HFFc6 (cell line): ENCODE results near the gene PLA1A. TPM values are rescaled to one million over a fixed set of nuclear protein-coding genes. Genes with fewer than 3 reads are reported as not detected.

Experiments used
- DNase-seq: peaks from one replicate; pipeline ENCODE4 v3.0.0-alpha.2; 2018
- H3K27ac Mint-ChIP-seq: 2 replicates; pipeline ENCODE4 v1.8.0; 2020; ENCODE audit warnings: mild to moderate bottlenecking, mixed read lengths
- H3K27me3 Mint-ChIP-seq: 2 replicates; pipeline ENCODE4 v1.8.0; 2021; ENCODE audit warnings: mild to moderate bottlenecking, moderate library complexity, mixed read lengths; ENCODE audit not compliant: insufficient read depth
- H3K36me3 Mint-ChIP-seq: 2 replicates; pipeline ENCODE4 v1.8.0; 2021; ENCODE audit warnings: low read depth, mixed read lengths
- H3K4me1 Mint-ChIP-seq: 2 replicates; pipeline ENCODE4 v1.8.0; 2020; ENCODE audit warnings: low read depth, mixed read lengths
- H3K4me3 Mint-ChIP-seq: 2 replicates; pipeline ENCODE4 v1.8.0; 2020; ENCODE audit warnings: mild to moderate bottlenecking, moderate library complexity, mixed read lengths
- H3K9me3 Mint-ChIP-seq: 2 replicates; pipeline ENCODE4 v1.8.0; 2020; ENCODE audit warnings: mild to moderate bottlenecking, mixed read lengths
- total RNA-seq, 6 experiments: library from RNA; stranded (reverse); fragmentation: NEBNext Ultra II Directional; extraction: Animal tissue kit (Norgen Biotek cat#: 25700); gene quantifications; 2 replicates in 1 of 6; 3 replicates in 5 of 6; pipeline ENCODE4 v1.2.3, GENCODE V29; 2021
- TF ChIP-seq, protein P1 (sequence below): fragments of 200-600 bp; sonication (generic); IDR thresholded peaks from 2 replicates; pipeline ENCODE4 v1.5.0; 2021; ENCODE audit warnings: antibody characterized with exemption, mild to moderate bottlenecking

The PLA1A gene
- total RNA-seq, 6 experiments from 2014 or later = not detected

DNA sequence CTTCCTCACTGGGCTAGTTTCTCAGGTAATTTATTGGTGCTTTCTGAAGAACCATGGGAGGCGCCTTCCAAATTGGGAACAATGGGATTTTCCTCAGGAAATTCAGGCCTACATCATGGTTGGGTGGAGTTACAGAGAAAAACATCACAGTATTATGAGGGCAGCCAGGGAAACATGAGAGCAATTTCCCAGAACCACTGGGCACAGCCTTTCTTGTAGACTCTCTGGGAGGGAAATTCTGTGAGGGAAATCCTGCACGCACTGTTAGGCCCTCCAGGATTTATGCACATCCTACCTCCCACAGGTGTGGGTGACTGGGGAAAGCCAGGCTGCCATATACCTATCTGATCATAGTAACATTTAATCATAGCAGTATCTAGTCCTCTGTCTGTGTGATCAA lies 49.5 kb downstream of the PLA1A start:
- Mint-ChIP-seq H3K4me1 (peaks cover 45% of the 10 kb centered on the region), H3K4me3 (no peak overlapping the region), H3K27me3 (peaks cover 3% of the 10 kb centered on the region; the same call in 1 of the 2 replicates), H3K9me3 (no peaks in the 10 kb centered on the region), H3K36me3 (no peaks in the 10 kb centered on the region), H3K27ac (no peak overlapping the region)
- DNase-seq = no peak
- TF ChIP-seq, protein P1, sequence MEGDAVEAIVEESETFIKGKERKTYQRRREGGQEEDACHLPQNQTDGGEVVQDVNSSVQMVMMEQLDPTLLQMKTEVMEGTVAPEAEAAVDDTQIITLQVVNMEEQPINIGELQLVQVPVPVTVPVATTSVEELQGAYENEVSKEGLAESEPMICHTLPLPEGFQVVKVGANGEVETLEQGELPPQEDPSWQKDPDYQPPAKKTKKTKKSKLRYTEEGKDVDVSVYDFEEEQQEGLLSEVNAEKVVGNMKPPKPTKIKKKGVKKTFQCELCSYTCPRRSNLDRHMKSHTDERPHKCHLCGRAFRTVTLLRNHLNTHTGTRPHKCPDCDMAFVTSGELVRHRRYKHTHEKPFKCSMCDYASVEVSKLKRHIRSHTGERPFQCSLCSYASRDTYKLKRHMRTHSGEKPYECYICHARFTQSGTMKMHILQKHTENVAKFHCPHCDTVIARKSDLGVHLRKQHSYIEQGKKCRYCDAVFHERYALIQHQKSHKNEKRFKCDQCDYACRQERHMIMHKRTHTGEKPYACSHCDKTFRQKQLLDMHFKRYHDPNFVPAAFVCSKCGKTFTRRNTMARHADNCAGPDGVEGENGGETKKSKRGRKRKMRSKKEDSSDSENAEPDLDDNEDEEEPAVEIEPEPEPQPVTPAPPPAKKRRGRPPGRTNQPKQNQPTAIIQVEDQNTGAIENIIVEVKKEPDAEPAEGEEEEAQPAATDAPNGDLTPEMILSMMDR = no peak

DNA sequence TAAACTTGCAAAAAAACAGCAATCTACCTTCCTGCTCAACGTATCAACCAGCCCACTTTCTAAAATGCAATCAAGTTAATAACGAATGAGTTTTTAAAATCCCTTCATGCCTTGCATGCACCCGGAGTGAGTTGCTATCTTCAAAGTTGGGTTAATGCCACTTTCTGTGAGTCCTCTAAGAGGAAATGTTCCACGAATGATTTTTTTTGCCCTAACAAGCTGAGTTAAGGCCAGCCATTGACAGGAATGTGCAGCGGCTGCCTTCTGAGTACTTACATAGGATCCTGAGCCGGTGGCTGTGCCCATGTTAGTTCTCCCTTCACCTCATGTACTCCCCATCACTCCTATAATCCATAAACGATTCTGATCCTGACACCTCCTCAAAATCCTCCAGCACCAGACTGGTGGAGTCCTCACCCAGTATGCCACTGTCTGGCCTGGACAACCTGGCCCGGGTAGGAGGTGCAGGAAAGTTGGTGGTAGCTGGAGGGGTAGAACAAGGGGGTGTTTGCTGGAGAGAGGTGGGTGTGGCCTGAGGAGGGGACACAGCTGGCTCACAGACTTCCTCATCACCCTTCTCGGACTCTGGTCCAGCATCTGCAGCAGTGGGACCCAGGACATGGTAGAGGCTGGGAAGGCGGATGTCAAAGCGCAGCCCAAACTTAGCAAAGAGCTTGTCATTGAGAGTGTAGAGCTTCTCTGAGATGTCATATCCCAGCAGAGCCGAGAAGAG lies 50.3 kb downstream of the PLA1A start:
- TF ChIP-seq, protein P1 = no peak
- Mint-ChIP-seq H3K36me3 (no peaks in the 10 kb centered on the region), H3K4me3 (no peak overlapping the region), H3K27ac (no peak overlapping the region), H3K9me3 (no peaks in the 10 kb centered on the region), H3K4me1 (peaks cover 37% of the 10 kb centered on the region), H3K27me3 (peaks cover 3% of the 10 kb centered on the region; the same call in 1 of the 2 replicates)
- DNase-seq = no peak

DNA sequence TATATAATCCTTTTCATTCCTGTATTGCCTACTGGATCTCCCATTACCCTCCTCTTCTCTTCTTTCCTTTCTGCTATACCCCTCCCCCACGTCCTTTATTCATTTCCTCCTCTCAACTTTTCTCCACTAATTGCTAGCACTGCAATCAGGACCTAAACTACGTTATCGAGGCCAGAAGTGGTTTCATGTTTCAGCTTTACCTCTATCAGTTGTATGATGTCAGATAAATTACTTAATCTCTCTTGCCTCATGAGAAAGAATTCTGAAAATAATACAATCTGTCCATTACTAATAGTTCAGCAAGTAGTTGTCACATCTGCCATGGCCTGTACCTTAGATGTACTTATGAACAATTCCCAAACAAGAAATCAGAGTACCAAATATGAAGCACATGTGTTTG lies 52.1 kb downstream of the PLA1A start:
- H3K4me1 Mint-ChIP-seq = peaks cover 19% of the 10 kb centered on the region
- no peaks in the 10 kb centered on the region for H3K36me3 Mint-ChIP-seq
- TF ChIP-seq, protein P1 = no peak
- H3K27ac Mint-ChIP-seq = no peak overlapping the region
- DNase-seq = no peak
- H3K4me3 Mint-ChIP-seq = no peak overlapping the region
- peaks cover 9% of the 10 kb centered on the region; the same call in 1 of the 2 replicates for H3K27me3 Mint-ChIP-seq
- H3K9me3 Mint-ChIP-seq = no peaks in the 10 kb centered on the region

DNA sequence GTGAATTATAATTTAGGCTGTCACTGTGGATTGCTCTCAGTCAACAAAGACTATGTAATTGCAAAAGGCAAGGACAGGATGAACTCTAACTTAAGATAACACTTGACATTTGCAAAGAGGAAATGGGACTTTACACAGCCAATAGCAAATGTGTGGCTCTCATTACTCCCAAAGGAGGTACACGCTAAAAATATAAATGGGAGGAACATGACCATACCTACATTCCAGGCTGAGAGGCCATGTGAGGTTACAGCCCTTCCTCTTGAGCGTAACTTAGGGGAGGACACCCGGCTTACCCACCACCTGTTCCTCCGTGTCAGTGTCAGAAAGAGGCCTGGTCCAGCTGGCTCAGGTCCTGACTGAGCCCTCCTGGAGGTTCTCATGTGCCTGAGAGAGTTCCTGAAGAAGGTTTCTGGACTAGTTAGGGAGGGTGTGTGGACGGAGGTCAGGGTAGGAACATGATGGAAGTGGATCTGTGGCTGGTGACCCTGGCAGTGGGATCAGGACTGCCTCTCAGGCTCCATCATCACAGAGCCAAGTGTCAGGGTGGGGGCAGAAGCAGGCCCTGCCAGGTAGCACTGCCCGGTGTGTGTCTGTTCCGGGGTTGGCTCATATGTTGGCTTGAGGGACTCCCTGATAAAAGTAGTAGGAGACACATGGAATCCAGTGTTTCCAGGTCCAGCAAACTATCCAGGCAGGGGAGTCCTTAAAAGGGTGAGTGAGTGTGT lies 54.8 kb downstream of the PLA1A start:
- Mint-ChIP-seq H3K36me3 (no peaks in the 10 kb centered on the region), H3K4me1 (peaks cover 14% of the 10 kb centered on the region), H3K27ac (no peak overlapping the region), H3K9me3 (no peaks in the 10 kb centered on the region), H3K27me3 (peaks cover 6% of the 10 kb centered on the region; the same call in 1 of the 2 replicates), H3K4me3 (no peak overlapping the region)
- no peak for DNase-seq
- TF ChIP-seq, protein P1 = no peak

DNA sequence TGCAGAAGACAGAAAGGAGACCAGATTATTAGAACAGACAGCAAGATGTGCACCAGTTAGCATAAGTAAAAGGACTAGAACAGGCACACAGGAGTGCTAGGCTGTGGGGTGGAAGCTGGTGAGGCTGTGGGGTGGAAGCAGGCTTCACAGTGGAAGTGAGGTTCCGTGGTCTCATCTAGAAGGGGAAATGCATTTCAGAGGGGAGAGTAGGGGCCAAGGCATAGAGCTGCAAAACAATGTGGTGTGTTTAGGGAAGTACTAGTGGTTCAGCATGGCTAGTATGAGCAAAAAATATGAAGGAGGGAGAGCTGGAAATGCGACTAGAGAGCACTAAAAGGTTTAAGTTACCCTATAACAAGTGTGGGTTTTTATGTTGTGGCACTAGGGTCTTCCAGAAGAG lies 56.2 kb downstream of the PLA1A start:
- Mint-ChIP-seq H3K27ac (no peak overlapping the region), H3K9me3 (no peaks in the 10 kb centered on the region), H3K27me3 (peaks cover 6% of the 10 kb centered on the region; the same call in 1 of the 2 replicates), H3K4me3 (no peak overlapping the region), H3K4me1 (peaks cover 6% of the 10 kb centered on the region), H3K36me3 (no peaks in the 10 kb centered on the region)
- TF ChIP-seq, protein P1 = no peak
- DNase-seq = no peak
